ENCODE measurements around the gene PAM.

Gene PAM

GRCh38 chr5:102931085-102931725, 176.1 kb downstream of the PAM start:
- TF ChIP-seq CTCF (IDR thresholded peaks at IDR 0.05; ENCODE audit: borderline replicate concordance, control extremely low read depth, extremely low read depth, insufficient read depth, missing control alignments) = no peak
- DNase-seq (ENCODE audit: low spot score) = no peak
- in situ Hi-C loops (cut with MboI; ENCODE audit: low sequenced_read_pairs, unreplicated experiment) = no loop called here

GRCh38 chr5:102932781-102933180, 177.7 kb downstream of the PAM start:
- in situ Hi-C loops (cut with MboI; ENCODE audit: low sequenced_read_pairs, unreplicated experiment) = no loop called here
- no peak for TF ChIP-seq CTCF (IDR thresholded peaks at IDR 0.05; ENCODE audit: borderline replicate concordance, control extremely low read depth, extremely low read depth, insufficient read depth, missing control alignments)
- DNase-seq (ENCODE audit: low spot score) = no peak

- DNase-seq (ENCODE audit: low spot score) = no peak
- no peak for TF ChIP-seq CTCF (IDR thresholded peaks at IDR 0.05; ENCODE audit: borderline replicate concordance, control extremely low read depth, extremely low read depth, insufficient read depth, missing control alignments)
- in situ Hi-C loops (cut with MboI; ENCODE audit: low sequenced_read_pairs, unreplicated experiment) = no loop called here
Measured at GRCh38 chr5:102933316-102933715, 178.2 kb downstream of the PAM start.

GRCh38 chr5:102933721-102934459, 178.8 kb downstream of the PAM start:
- in situ Hi-C loops (cut with MboI; ENCODE audit: low sequenced_read_pairs, unreplicated experiment) = no loop called here
- no peak for TF ChIP-seq CTCF (IDR thresholded peaks at IDR 0.05; ENCODE audit: borderline replicate concordance, control extremely low read depth, extremely low read depth, insufficient read depth, missing control alignments)
- DNase-seq (ENCODE audit: low spot score) = no peak

- no peak for TF ChIP-seq CTCF (IDR thresholded peaks at IDR 0.05; ENCODE audit: borderline replicate concordance, control extremely low read depth, extremely low read depth, insufficient read depth, missing control alignments)
- DNase-seq (ENCODE audit: low spot score) = no peak
- in situ Hi-C loops (cut with MboI; ENCODE audit: low sequenced_read_pairs, unreplicated experiment) = no loop called here
Measured at GRCh38 chr5:102937894-102938293, 182.8 kb downstream of the PAM start.

- DNase-seq (ENCODE audit: low spot score) = no peak
- no peak for TF ChIP-seq CTCF (IDR thresholded peaks at IDR 0.05; ENCODE audit: borderline replicate concordance, control extremely low read depth, extremely low read depth, insufficient read depth, missing control alignments)
- in situ Hi-C loops (cut with MboI; ENCODE audit: low sequenced_read_pairs, unreplicated experiment) = no loop called here
Measured at GRCh38 chr5:102941111-102941510, 186.0 kb downstream of the PAM start.

Measured in GM13976 (cell line).